H1 (cell line): ENCODE measurements around the gene ANKS1B. TPM values are rescaled to one million over a fixed set of nuclear protein-coding genes. Genes with fewer than 3 reads are reported as not detected.

ENCODE experiments used
- CBX5 ChIP-seq: fragments of 300-800, 300-1000 bp; sonication (generic); IDR thresholded peaks from 2 replicates; pipeline ENCODE4 v1.7.1; 2016; ENCODE audit warnings: antibody characterized with exemption, low read length, low read depth
- EP300 ChIP-seq, 2 experiments: IDR thresholded peaks; 1 replicate in 1 of 2; 2 replicates in 1 of 2; pipeline ENCODE4 v1.6.1; 2011 to 2012; ENCODE audit warnings: low read depth in 2 of 2, low read length in 2 of 2, mild to moderate bottlenecking in 2 of 2, borderline replicate concordance in 1 of 2, inconsistent platforms in 1 of 2, moderate library complexity in 1 of 2
- RBBP5 ChIP-seq: IDR thresholded peaks from 2 replicates; pipeline ENCODE4 v1.7.1; 2012; ENCODE audit warnings: low read depth, mild to moderate bottlenecking, inconsistent platforms, low read length, moderate library complexity, borderline replicate concordance
- SP2 ChIP-seq: IDR thresholded peaks from 2 replicates; pipeline ENCODE4 v1.6.1; 2012; ENCODE audit warnings: mild to moderate bottlenecking, low read length, inconsistent platforms
- polyA plus RNA-seq, 7 experiments: library from polyadenylated mRNA; depleted of rRNA in 3 of 7; stranded (reverse) in 5 of 7; unstranded in 2 of 7; fragments of >200 nt in 5 of 7; fragments of 200-250 nt in 2 of 7; gene quantifications; 1 replicate in 5 of 7; 2 replicates in 1 of 7; 4 replicates in 1 of 7; pipeline versions ENCODE4 v1.2.1 to v1.2.3, GENCODE V29; 2011 to 2013; ENCODE audit warnings: missing spikeins in 2 of 7, mixed read lengths in 2 of 7
- total RNA-seq: library from RNA; stranded (reverse); fragmentation: NEBNext Ultra II Directional; extraction: Animal tissue kit (Norgen Biotek cat#: 25700); gene quantifications from 2 replicates; pipeline ENCODE4 v1.2.1, GENCODE V29; 2021

ANKS1B gene
- total and polyA plus RNA-seq, 2 of the 8 experiments (the other 6 are each of a cell fraction or from before 2014, with no cell fraction given), result 2.7 to 6.1 TPM

DNA sequence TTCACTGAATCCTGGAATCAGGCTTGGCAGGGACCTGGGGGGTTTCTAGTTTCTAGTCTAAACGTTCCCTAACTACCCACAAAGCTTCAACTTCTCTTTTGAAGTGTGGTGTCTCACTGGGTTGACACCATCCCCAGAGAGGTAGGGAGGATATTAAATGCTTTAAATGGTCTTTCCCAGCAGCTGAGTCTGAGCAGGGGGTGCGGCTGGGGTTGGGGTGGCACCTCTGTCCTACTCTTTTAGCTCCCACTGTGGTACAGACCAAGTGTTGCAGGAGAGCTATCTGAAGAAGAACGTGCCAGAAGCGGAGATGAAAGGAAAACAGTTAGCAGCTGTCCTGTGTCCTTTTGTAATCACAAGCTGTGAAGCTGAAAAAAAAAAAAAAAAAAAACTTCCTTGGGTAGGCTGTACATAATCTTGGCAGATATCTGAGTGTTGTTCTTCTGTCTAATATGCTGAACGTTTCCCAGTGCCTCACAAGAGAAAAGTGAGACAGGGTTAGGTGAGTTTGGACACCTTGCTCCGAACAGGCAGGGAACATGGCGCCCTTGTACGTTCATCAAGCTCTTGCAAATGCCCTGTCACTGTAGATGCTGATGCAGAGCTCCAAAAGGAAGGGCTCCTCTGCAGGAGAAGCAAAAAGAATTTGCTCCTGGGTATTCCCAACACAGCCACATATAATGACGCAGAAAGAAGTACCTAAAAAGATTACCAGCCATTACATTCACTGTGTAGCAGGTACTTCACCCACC is 892.5 kb downstream of the ANKS1B start (continued):
- TF ChIP-seq EP300 (IDR thresholded peaks at IDR 0.05; ENCODE audit: borderline replicate concordance in 1 of 2, low read depth in 2 of 2, low read length in 2 of 2) (no peak), RBBP5 (no peak), CBX5 (no peak), SP2 (no peak)
